ENCODE measurements around the gene PIAS4.
A peak's percentile ranks its signal among the peaks of the same experiment; 100 is the strongest.

PIAS4 gene

DNA sequence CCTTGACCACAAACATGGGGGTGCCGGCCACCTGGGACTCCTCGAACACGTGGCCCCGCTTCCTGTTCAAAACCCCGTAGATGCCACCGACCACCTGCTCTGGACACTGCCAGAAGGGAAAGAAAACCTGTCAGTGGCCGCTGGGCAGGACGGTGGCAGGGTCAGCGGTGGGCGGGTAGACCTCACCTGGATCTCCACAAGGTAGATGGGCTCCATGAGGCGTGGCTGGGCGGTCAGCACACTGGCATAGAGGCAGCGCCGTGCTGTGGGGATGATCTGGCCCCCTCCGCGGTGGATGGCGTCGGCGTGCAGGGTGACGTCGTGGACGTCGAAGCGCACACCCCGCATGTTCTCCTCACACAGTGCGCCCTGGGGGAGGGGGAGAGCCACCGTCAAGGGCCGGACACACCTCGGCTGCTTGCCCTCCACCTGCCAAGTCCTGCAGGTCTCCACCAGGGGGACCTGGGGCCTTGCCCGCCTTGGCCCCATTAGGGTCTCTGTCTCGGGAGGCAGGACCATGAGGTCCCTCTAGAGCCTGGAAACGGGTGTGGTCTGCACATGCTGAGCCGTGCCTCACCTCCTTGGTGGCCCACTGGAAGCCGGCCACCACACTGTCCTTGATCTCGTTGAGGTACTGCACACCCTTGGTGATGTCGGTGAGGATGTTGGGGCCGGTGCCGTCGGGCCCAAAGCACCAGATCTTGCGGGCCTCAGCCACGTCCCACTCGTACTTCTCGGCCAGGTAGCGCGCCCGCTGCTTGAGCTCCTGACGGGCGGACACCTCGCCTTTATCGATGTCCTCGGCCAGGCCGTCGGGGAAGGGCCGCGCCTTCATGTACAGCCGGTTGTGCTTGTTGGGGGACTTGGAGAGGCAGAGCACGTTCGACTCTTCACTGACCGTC is 30.0 kb upstream of the PIAS4 start:
- DNase-seq (ENCODE audit: low spot score), result no peak

DNA sequence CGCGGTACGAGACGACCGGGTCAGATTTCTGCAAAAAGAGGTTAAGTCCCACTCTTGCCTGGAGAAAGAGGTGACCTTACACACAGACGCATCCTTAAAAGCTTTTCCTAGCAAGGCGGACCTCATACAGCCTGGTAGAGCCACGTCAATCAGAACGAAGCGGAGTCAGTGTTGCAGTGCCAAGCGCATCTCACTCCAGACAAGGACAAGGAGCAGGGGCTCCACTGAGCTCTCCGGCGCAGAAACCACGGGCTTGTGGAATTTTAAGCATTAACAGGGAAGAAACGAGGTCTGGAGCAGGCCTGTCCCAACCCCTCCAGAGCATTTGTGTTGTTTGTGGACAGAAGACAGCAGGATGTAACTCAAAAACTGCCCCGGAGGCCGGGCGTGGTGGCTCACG is 29.4 kb upstream of the PIAS4 start:
- DNase-seq (ENCODE audit: low spot score), result no peak

DNA sequence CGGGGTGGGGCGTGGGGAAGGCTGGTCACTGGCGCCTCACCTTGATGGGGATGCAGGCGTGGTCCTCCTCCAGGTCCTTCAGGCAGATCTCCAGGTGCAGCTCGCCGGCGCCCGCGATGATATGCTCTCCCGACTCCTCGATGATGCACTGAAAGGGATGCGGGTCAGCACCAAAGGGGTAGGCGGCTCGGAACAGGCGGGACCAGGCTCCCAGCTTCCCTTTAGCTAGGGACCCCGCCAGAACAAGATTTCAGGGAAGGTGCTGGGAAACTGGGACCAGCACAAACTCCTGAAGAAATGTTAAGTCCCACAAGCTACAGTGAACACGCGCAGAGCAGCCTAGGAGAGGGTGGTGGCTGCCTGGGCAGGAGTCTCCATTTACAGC is 28.3 kb upstream of the PIAS4 start:
- no peak for DNase-seq (ENCODE audit: low spot score)

DNA sequence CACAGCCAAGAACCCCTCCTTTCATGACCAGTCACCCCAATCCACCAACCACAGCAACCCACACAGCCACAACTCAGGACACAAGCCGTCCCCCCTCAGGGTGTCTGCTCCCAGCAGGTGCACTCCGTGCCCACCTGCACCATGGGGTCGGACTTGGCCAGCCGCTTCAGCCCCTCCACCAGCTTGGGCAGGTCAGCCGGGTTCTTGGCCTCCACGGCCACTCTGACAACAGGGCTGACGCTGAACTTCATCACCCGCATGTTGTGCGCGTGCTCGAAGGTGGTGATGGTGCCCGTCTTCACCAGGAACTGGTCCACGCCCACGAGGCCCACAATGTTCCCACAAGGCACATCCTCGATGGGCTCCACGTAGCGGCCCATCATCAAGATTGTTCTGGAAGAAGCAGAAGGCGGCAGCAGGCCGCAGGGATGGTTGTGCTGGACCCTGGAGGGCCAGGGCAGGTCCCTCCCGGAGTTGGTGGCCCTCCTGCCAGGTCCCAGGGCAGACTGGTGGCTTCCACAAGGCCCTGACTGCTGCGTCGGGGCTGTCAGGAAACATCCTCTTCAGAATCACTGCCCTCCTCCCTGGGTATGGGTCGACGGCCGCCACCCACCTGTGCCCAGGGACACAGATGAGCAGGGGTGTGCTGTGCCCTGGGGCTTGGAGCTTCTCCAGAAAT is 27.7 kb upstream of the PIAS4 start:
- DNase-seq (ENCODE audit: low spot score), result no peak

DNA sequence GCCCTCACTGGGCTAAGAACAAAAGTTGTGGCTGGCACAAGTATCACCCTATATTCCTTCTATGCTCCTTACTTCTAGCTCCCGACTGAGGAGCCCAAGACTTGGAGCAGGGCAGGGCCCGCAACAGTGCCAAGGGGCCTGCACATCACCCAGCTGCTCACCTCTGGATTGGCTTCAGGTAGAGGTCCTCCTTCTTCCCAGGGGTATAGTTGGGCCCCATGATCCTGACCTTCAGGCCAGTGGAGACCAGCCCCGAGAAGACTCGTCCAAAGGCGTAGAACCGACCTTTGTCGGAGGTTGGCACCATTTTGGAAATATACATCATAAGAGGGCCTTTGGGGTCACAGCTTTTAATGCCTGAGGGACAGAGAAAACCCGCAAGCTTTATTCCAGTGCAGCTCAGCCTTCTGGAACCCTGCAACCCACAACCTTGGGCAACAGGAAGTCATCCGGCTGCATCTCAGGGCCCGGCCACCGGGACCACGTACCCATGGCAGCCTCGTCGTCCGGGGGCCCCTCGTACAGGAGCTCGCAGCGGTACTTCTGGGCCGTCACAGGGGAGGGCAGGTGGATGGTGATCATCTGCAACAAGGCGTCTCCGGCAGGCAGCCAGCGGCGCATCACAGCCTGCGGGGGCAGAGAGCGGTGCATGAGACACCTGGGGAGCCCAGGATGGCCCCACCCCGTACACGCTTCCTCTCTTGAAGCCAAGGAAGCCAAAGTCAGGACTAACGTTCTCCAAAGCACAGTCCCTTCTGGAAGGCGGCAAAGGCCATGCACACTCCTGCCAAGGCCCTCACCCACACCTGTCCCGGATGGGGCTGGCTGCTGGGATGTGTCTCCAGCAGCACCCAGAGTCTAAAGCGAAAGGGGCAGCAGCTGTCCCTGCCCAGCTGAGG is 26.9 kb upstream of the PIAS4 start:
- DNase-seq (ENCODE audit: low spot score), result no peak

DNA sequence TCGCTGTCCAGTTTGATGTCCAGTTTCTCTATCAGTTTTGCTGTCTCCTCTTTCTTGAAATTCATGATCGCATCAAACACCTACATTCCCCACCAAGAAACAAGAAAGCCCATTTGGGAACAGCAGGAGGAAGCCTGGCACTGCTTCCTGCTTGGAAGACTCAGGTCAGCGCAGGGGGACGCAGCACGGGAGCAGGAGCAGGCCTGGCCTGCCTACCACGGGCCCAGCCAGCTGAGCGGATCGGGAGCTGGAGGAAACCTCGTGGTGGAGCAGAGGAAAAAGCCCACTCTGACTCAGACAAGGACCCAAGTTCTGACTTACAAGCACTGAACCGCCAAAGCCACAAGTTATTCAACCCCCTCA is 26.2 kb upstream of the PIAS4 start:
- DNase-seq (ENCODE audit: low spot score), result no peak

DNA sequence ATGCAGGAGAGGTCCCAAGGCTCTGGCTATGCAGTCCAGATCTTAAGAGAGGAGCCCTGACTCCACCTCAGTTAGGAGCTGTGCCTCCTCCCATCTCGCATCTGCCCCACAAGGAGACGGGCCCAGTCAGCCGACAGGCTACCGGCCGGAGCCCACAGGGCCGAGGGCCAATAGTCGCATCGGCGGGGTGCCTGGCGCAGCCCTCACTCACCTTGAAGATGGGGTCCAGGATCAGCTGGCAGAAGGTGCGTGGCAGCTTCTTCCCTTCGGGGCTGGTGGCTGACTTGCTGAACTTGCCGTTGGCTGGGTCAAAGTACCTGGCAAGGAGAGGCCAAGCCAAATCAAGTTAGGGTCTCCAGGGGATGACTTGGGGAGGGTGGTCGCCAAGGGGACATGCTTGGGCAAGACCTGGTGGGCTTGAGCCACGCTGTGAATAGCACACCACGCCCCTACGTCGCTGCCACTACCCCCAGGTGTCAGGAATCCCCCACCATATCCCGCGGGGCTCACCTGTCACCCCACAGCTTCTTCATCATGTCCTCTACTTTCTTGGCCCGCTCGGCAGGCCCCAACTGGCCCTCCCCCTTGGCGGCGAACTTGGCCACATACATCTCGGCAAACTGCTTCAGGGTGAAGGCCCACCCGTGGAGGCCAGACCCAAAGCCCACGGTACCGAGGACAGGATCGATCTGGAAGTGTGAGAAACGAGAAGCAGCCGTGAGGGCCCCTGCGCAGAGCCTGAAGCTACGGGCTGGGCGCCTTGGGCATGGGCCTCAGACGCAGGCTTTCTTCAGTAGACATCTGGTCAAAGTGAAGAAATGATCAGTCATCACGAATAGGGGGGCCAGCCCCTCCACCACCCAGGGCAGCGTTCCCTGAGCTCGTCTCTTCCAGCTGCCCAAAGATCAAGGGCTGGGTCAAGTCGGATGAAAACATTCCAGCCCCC is 25.5 kb upstream of the PIAS4 start:
- DNase-seq (ENCODE audit: low spot score), result no peak

DNA sequence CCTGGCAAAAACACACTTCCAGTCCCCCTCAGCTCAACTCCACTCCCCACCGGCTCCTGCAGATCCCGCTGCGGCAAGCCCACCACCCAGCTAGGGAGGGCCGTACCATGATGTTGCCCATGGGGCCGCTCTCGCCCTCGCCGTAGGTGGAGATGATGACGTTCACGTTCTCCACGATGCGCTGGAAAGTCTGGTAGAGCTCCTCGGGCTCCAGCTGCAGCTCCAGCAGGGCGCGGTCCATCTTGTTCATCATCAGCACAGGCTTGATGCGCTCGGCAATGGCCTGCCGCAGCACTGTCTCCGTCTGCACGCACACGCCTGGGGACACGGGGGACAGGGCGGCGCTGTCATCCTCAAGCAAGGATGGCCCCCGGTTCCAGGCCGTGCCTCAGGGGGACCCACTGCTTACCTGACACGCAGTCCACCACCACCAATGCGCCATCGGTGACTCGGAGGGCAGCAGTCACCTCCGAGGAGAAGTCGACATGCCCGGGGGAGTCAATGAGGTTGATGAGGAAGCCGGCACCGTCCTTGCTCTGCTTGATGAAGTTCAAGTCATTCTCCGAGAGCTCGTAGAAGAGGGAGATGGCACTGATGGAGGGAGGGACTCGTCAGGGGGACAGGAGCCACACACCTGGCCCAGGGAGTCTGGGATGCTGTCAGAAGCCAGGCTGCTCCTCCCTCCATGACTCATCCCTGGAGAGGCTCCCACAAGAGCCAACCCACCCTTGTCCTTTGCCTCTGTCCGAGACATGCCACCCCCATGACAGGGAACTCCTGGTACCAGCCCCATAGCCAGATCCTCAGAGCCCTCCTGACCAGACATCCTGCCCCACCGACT is 24.6 kb upstream of the PIAS4 start:
- DNase-seq (ENCODE audit: low spot score), result no peak

DNA sequence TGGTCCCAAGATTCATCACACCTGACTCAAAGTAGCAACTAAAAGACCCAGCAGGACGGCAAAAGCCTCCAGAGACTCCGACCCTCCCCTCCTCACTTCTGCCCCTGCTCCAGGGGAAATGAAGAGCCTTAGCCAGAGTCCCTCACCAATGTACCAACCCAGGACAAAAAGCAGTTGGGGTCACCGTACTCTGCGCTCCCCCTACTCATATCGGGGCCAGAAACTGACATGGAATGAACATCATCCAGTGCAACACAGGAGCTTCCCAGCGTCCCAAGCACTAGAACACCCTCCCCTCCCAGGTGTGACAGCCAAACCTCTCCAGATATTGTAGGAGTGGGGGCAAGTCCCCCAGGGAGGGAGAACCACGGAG is 24.0 kb upstream of the PIAS4 start:
- DNase-seq (ENCODE audit: low spot score), result no peak

DNA sequence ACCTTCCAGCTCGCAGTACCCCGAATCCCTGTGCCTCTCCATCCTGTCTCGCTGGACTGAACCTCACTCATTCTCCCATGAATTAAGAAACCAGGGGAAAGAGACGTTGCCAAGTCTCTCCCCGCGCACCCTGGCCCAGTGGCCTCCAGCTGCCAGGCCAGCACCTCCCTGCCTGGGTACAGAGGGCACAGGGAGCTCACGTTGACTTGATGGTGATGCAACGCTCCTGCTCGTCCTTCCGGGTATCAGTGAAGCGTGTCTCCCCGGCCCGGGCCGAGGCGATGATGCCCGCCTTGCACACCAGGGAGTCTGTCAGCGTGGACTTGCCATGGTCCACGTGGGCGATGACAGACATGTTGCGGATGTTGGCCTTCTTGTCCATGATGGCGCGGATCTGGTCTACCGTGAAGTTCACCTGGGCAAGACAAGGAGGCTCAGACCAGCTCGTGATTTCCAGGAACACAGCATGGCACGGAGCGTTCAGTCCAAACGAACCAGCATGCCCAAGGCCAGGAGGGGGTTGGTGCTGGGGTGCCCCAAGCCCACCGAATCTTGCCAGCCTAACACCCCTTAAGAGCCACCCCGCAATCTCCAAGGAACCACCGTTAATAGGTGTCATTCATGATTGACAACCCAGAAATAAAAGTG is 23.5 kb upstream of the PIAS4 start:
- DNase-seq (ENCODE audit: low spot score), result no peak

DNA sequence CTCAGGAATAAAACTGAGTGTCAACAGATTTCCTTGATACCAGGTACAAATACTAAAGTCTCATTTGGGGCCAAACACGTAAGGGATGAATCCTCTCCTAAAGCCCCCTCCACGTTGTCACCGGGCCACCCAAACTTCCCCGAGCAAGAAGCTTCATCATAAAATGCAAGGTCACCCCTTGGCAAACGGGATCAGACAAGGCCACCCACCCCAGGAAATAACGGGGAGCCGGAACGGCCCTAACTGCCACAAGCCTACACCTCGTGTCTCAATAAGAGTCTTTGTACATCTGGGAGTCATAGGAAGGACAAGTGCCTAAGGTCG is 23.0 kb upstream of the PIAS4 start:
- no peak for DNase-seq (ENCODE audit: low spot score)

DNA sequence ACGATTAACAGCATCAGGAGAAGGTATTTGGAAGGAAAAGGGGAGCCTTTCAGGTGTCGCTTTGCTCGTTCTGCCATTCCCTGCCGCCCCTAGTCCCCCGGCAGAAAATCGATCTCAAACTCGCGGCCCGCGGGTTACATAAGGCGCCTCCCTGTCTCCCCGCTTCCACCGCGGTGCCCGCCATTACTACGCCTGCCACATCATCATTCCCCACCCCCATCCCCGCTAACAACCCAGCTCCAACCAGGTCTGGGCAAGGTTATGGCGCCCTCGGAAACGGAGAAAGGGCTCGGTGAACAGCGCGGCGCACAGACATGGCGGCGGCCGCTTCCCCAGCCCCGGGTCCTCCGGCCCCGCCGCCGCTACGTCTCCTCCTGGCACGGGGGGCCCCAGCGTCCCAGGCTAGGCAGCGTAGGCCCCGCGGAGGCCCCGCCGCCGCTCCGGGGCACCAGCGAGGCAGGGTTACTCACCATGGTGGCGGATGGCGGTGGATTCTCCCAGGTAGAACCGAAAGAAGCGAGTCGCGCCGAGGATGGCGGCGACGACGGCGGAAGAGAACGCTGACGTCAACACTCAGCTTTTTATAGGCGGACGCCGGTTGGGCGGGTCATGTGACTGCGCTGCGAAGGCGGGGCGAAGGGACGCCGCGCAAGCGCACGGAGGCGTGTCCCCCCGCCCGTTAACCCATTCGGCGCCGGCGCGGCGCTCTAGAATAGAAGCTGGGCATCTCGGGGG is 22.5 kb upstream of the PIAS4 start, which contains the start of gene EEF2:
Gene EEF2, minus strand, starts transcription at position 556 of the 735 bp plus-strand sequence. Its CDS starts 83 bp downstream, at position 473.
- peak; percentile 64 for DNase-seq (ENCODE audit: low spot score)

DNA sequence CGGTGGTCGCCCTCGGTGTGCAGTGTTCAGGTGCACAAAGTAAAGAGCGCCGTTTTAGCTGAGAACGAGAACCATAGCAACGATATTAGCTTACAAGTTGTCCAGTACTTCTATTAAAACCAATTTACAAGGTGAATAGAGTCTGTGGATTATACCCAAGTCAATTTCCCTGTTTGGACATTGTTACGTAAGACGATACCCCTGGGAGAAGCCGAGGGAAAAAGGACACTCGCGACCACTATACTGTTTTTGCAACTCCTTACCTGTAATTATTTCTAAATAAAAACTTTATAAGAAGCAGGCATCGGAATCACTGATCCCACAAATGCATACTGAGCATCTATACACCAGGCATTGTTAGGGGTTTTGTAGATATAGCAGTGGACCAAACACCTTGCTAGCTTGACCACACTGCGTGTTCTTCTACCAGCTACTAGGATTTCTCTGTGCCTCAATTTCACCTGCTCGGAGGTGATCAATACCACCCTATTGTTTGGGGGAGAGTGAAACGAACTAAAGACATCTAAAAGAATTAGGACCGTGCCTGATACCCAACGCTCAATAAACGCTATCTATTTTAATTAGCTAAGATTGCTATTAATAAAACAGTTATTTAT is 21.8 kb upstream of the PIAS4 start:
- DNase-seq (ENCODE audit: low spot score), result no peak

DNA sequence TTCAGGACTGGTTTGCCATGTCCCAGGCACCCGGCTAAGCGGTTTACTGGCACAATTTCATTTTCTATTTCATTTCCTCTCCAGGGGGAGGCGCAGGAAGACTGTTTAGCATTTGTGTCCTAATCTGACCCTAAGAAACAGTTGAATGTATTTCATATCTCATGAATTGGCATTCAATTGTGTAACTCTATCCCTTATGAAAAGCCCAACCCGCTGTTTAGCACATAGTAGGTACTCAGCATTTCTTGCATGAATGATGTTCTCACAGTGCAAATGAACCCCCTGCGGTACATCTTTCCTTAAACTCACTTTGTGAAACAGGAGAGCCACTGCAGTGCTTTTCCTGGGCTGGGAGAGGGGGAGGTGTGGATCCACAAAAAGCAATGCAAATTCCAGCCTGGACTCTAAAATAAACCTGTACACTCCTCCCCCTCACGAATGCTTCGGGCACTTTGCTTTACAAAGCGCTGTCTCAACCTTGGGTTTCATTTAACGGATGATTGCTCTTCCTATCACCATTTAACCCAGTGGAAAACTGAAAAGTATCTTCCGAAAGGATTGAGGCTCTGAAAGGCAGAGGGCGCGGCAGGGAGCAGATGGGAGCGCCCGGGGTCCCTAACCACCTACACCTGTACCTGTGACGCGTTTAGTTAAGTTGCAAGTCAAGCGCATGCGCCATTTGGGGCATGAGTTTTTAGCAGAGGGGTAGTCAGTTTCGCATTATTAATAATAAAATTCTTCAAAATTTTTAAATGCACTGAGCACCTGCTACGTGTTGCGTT is 21.1 kb upstream of the PIAS4 start:
- peak; percentile 72 for DNase-seq (ENCODE audit: low spot score)

DNA sequence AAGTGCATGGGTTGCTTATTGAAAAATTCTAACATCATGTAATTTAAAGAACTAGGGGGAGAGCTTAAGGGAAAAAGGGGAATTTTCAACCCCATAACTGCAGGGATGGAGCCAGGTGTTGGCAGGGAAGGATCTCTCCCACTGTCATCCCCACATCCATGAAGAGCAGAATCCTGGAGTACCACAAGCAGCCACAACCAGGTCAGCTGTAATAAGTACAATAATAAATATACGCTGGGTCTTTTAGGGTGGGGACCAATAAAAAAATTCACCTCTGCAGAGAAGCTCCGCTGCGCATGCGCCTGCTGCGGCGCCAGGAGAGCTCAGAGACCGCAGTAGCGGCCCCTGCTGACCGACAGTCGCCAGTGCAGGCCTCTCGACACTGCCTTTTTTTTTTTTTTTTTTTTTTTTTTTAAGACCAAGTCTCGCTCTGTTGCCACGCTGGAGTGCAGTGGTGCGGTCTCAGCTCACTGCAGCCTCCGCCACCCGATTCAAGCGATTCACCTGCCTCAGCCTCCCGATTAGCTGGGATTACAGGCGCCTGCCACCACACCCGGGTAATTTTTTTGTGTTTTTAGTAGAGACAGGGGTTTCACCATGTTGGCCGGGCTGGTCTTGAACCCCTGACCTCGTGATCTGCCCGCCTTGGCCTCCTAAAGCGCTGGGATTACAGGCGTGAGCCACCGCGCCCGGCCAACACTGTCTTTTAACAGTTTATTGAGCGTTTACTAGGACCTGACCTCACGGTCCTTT is 19.7 kb upstream of the PIAS4 start:
- peak; percentile 72 for DNase-seq (ENCODE audit: low spot score)

DNA sequence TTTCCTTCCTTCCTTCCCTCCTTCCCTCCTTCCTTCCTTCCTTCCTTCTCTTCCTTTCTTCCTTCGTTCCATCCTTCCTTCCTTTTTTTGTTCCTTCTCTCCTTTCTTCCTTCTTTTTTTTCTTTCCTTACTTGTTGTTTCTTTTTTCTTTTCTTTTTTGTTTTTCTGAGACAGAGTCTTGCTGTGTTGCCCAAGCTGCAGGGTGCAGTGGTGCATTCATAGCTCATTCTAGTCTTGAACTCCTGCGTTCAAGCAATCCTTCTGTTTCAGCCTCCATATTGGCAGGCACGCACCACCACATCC is 16.8 kb upstream of the PIAS4 start:
- DNase-seq (ENCODE audit: low spot score), result no peak

DNA sequence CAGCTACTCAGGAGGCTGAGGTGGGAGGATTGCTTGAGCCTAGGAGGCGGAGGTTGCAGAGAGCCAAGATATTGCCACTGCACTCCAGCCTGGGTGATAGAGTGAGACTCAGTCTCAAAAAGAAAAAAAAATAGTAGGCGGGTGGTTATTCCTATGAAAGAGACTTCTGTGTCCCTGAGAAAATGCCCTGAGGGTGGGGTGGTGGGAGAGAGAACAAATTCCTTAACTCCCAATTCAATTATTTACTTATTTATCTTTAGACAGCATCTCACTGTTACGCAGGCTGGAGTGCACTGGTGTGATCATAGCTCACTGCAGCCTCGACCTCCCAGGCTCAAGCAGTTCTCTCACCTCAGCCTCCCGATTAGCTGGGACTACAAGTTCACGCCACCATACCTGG is 11.9 kb upstream of the PIAS4 start:
- no peak for DNase-seq (ENCODE audit: low spot score)
